ENCODE data around the gene CCDC188. TPM values are rescaled to one million over a fixed set of nuclear protein-coding genes. Genes with fewer than 3 reads are reported as not detected.

The CCDC188 gene
- total RNA-seq, 1 donor from 2014 or later, result not detected

DNA sequence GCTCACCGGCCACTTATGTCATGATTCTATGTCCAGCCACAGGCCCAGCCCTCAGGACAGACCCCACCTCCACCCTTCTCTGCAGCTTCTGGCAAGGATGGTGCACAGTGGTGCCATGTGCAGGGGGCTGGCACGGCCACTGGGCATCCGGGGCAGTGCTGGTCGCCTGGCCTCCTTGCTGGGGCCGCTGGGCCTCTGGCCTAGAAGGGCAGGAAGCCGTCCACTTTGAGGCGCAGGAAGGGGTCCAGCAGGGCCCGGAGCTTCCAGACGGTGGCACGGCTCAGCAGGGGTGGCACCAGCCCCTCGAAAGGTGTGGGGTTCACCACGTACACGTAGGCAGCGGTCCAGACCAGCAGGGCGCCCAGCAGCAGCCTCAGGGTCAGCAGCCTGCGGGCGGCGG, 2.4 kb downstream of the CCDC188 start:
- no peak overlapping the region for H3K4me3 Mint-ChIP-seq

DNA sequence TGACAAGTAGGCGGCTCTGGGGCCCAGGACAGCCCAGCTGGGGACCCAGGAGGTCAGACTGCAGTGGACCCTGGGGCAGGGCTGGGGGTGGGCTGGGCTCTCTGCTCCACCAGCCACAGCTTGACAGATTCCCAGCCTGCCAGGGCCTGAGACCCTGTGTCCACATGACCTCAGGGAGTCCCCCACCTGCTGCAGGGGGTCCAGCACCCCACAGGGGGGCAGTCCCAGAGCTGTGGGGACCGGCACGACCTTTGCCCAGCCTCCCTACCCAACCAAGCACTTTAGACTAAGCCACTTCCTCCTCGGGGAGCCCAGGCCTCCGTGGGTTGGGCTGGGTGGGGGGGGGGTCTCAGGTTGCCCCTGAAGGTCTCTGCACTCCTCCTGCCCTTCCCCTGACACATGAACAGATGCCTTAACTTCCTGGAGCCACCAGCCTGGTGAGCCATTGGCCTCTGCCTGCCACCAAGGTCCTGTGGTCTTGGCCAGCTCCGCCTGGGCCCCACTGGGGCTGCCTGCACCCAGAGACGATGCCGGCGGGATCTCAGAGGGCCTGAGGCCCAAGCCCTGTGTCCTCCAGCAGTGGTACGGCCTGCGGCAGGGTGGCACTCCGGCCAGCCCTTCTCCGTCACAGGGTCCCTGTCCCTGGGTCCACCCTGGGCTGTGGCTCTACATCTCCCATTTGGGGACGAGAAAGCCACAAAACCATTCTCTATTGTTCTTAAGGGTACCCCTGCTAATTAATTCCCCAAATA, 3.4 kb downstream of the CCDC188 start:
- Mint-ChIP-seq H3K27ac (no peak overlapping the region), H3K4me3 (no peak overlapping the region), H3K9me3 (no peaks in the 10 kb centered on the region), H3K36me3 (no peaks in the 10 kb centered on the region), H3K27me3 (ENCODE audit: low read depth) (no peaks in the 10 kb centered on the region), H3K4me1 (no peaks in the 10 kb centered on the region)
- DNase-seq (ENCODE audit: low spot score in 2 of 2, unreplicated experiment in 2 of 2), result no peak
- TF ChIP-seq CTCF (IDR thresholded peaks at IDR 0.05; ENCODE audit: unreplicated experiment), result no peak

More for the DNA sequence above, 2.4 kb downstream of the CCDC188 start:
- H3K27me3 Mint-ChIP-seq (ENCODE audit: low read depth), result no peaks in the 10 kb centered on the region
- no peak for TF ChIP-seq CTCF (IDR thresholded peaks at IDR 0.05; ENCODE audit: unreplicated experiment)
- DNase-seq (ENCODE audit: low spot score in 2 of 2, unreplicated experiment in 2 of 2), result no peak
- H3K27ac Mint-ChIP-seq, result no peak overlapping the region
- H3K36me3 Mint-ChIP-seq, result no peaks in the 10 kb centered on the region
- H3K4me1 Mint-ChIP-seq, result no peaks in the 10 kb centered on the region
- H3K9me3 Mint-ChIP-seq, result no peaks in the 10 kb centered on the region

DNA sequence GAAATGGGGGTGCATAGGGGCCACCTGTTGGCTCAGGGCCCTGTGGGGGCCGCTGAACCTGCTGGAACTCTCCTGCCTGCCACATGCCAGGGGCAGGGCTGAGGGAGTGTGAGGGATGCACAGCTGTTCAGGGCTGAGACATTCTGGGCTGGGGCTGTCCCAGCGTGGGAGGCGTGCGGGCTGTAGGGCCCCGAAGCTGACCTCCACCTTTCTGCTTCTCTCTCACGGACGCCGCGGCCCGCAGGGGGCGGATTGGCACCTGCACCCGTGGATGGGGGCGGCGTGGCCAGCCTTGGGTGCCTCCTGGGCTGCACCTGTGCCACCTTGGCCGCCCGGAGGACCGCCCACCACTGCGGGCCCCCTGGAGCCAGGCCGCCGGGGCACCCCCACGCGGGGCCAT, 4.1 kb downstream of the CCDC188 start:
- Mint-ChIP-seq H3K36me3 (no peaks in the 10 kb centered on the region), H3K4me3 (no peak overlapping the region), H3K27ac (no peak overlapping the region), H3K9me3 (no peaks in the 10 kb centered on the region), H3K4me1 (no peaks in the 10 kb centered on the region), H3K27me3 (ENCODE audit: low read depth) (no peaks in the 10 kb centered on the region)
- TF ChIP-seq CTCF (IDR thresholded peaks at IDR 0.05; ENCODE audit: unreplicated experiment), result no peak
- no peak for DNase-seq (ENCODE audit: low spot score in 2 of 2, unreplicated experiment in 2 of 2)

DNA sequence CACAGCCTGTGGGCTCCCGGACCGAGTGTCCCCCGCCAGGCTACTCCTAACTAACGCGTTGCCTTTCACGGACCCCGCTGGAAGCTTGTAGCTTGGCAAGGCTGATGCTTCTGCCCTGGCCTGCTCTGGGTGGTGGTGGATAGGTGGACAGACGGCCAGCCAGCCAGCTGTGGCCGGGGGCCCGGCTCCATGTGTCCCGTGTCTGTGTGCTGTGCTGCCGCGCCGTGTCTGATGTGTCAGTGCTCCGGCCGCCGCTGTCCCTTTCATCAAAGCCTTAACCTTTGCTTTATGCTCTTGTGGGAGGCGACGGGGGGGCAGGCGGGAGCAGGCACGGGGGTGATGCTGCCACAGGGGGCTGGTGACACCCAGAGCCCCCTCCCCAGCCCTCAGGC, 5.0 kb downstream of the CCDC188 start:
- Mint-ChIP-seq H3K4me1 (no peaks in the 10 kb centered on the region), H3K9me3 (no peaks in the 10 kb centered on the region), H3K36me3 (no peaks in the 10 kb centered on the region), H3K4me3 (no peak overlapping the region), H3K27me3 (ENCODE audit: low read depth) (no peaks in the 10 kb centered on the region), H3K27ac (no peak overlapping the region)
- TF ChIP-seq CTCF (IDR thresholded peaks at IDR 0.05; ENCODE audit: unreplicated experiment), result no peak
- no peak for DNase-seq (ENCODE audit: low spot score in 2 of 2, unreplicated experiment in 2 of 2)

DNA sequence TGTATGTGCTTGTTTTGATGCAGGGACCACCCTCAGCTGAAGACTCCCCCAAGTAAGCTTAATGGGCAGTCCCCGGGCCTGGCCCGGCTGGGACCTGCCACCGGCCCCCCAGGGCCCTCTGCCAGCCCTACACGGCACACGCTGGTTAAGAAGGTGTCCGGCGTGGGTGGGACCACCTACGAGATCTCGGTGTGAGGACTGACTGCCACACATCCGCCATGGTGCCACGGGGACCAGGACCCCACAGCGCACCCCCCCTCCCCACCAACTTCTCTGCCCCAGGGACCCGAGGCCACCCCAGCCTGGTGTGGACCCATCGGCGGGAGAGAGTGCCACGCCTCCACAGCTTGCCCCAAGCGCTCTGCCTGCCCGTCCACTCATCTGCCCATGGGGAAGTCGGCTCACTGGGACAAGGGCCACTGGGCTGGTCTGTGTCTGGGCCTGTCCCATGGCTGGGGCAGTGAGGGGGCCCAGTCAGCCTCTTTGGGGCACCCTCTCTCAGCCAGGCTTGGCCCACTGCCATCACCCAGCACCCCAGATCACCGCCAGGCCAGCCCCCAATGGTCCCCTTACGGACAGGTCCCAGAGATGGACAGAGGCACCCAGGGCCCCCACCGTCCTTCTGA, 5.5 kb downstream of the CCDC188 start:
- no peak for DNase-seq (ENCODE audit: low spot score in 2 of 2, unreplicated experiment in 2 of 2)
- no peak overlapping the region for H3K27ac Mint-ChIP-seq
- H3K9me3 Mint-ChIP-seq, result no peaks in the 10 kb centered on the region
- no peak overlapping the region for H3K4me3 Mint-ChIP-seq
- TF ChIP-seq CTCF (IDR thresholded peaks at IDR 0.05; ENCODE audit: unreplicated experiment), result no peak
- H3K27me3 Mint-ChIP-seq (ENCODE audit: low read depth), result no peaks in the 10 kb centered on the region
- no peaks in the 10 kb centered on the region for H3K36me3 Mint-ChIP-seq
- no peaks in the 10 kb centered on the region for H3K4me1 Mint-ChIP-seq
